AG04449 (cell line): ENCODE results near the gene HAGHL.

ENCODE experiments used
- CTCF ChIA-PET: fragments of 350-600 bp; formaldehyde crosslinking; extraction: SDS; loops from one replicate; lab custom pipeline; 2021; ENCODE audit warnings: antibody characterized with exemption; lab: Yijun Ruan, JAX
- POLR2A ChIA-PET: fragments of 400-600, 350-600 bp; formaldehyde crosslinking; extraction: SDS; loops from one replicate; lab custom pipeline; 2020; ENCODE audit warnings: antibody characterized with exemption, inconsistent platforms; lab: Yijun Ruan, JAX
- DNase-seq: peaks from one replicate; pipeline ENCODE4 v3.0.0-alpha.2; 2010; ENCODE audit warnings: low read depth, low spot score
- H3K4me3 ChIP-seq: 2 replicates; pipeline ENCODE4 v1.5.1; 2011; ENCODE audit warnings: low read depth, mild to moderate bottlenecking, control low read depth, low read length
- CTCF ChIP-seq: IDR thresholded peaks from one replicate; pipeline ENCODE4 v1.5.1; 2011; ENCODE audit warnings: mild to moderate bottlenecking, moderate library complexity, low read length, control low read depth, inconsistent platforms; ENCODE audit not compliant: insufficient read depth; ENCODE audit errors: missing control alignments

The HAGHL gene

GRCh38 chr16:726438-727290 is at the start of gene HAGHL, which contains the start of gene CCDC78:
Gene HAGHL, plus strand, starts transcription at chr16:727106. Its CDS starts 404 bp downstream, at chr16:727510.
Gene CCDC78, minus strand, starts transcription at chr16:726443. Its CDS starts 76 bp downstream, at chr16:726367.
- no peak for TF ChIP-seq CTCF
- H3K4me3 ChIP-seq: peak within 1 kb of the TSS; percentile 71
- ChIA-PET POLR2A (no interaction called here), CTCF (interaction anchor here (1.1 to 7.4 kb wide), 3 partner anchors 10 to 14 kb away, joined by 3 to 75 read pairs (median 16); partner anchors contain the start of genes CIAO3 and METRN)
- DNase-seq: no peak

DNA sequence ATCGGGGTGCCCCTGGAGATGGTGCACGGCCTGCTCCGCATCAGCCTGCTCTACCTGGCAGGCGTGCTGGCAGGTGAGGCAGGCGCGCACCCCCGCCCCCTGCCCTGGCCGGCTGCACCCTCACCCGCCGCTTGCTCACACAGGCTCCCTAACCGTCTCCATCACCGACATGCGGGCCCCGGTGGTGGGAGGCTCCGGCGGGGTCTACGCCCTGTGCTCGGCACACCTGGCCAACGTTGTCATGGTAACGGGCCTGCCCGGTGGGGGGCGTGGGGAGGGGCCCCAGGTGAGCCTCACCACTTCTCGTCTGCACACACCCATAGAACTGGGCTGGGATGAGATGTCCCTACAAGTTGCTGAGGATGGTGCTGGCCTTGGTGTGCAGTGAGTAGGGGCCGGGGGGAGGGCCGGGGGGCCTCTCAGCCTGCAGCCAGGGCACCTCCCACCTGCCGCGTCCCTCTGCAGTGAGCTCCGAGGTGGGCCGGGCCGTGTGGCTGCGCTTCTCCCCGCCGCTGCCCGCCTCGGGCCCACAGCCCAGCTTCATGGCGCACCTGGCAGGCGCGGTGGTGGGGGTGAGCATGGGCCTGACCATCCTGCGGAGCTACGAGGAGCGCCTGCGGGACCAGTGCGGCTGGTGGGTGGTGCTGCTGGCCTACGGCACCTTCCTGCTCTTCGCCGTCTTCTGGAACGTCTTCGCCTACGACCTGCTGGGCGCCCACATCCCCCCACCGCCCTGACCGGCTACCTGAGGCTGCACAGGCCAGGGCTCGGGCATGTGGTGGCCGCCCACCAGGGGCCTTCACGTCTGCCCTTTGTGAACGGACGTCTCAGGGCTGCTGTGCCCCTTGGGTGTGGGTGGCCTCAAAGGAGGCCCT is 49.4 kb upstream of the HAGHL start:
- ChIA-PET POLR2A (no interaction called here), CTCF (interaction anchor here (1.1 to 1.4 kb wide), 3 partner anchors 11 to 98 kb away, joined by 3 to 6 read pairs (median 3); no protein-coding TSS in a partner anchor)
- DNase-seq: no peak
- H3K4me3 ChIP-seq: no peak overlapping the region
- TF ChIP-seq CTCF: no peak

DNA sequence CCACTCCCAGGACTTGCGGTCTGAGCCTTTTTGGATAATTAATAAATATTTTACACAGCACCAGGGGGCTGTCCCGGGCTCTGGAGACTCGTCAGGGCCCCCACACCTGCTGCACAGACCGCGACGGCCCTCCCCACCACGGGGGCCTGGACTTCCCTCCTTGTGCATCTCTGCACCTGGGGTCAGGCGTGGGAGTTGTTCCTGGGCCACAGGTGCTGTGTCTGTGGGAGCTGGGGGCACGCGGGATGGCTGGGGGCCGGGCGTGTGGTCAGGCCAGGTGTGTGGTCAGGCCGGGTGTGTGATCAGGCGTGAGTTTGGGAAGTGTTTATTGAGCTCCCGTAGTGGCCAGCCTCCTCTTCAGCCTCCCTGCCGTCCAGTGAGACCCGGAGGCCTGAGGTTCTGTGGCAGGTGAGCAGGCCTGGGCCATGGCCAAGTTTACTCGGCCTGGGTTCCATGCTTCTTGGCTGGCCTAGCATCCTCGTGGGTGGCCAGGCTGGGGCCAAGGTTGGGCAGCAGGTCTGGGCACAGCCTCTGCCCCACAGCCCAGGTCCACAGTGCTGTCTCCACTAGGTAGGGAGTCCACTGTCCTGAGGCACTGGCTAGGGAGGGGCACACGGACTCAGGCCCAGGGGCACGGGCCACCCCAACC is 48.6 kb upstream of the HAGHL start:
- ChIA-PET CTCF (interaction anchor here (1.1 to 3.2 kb wide), 5 partner anchors 10 to 99 kb away, joined by 3 to 21 read pairs (median 3); partner anchors contain the start of gene RHOT2), POLR2A (interaction anchor here (1.0 kb wide), 1 partner anchor 9 kb away, joined by 6 read pairs; no protein-coding TSS in a partner anchor)
- DNase-seq: no peak
- TF ChIP-seq CTCF: no peak
- no peak overlapping the region for H3K4me3 ChIP-seq

- H3K4me3 ChIP-seq: peak overlapping the region; percentile 62
- DNase-seq: no peak
- ChIA-PET POLR2A (interaction anchor here (0.7 to 1.4 kb wide), 3 partner anchors 10 to 30 kb away, joined by 3 to 6 read pairs (median 4); partner anchors contain the start of gene WDR90), CTCF (interaction anchor here (1.0 to 3.2 kb wide), 6 partner anchors 11 to 101 kb away, joined by 3 to 21 read pairs (median 3); partner anchors contain the start of gene RHOT2)
- TF ChIP-seq CTCF: no peak
Observed at GRCh38 chr16:678858-679813, 47.8 kb upstream of the HAGHL start.
